Measurements from ENCODE around the gene SRRM4. TPM values are rescaled to one million over a fixed set of nuclear protein-coding genes. Genes with fewer than 3 reads are reported as not detected.

The SRRM4 gene
- total and polyA plus RNA-seq, 10 of the 15 experiments (the other 5 are each of a cell fraction or from before 2014, with no cell fraction given), result under 0.01 to 0.01 TPM; not detected in 8

GRCh38 chr12:119008691-119009221 is 27.4 kb downstream of the SRRM4 start:
- Histone ChIP-seq H3K4me1 (ENCODE audit: control insufficient read depth, insufficient read depth, low read length) (no peaks in the 10 kb centered on the region), H3K27me3 (replicated peaks in 1 of 2; ENCODE audit: control insufficient read depth in 2 of 2, insufficient read depth in 2 of 2, low read length in 1 of 2) (no peaks in the 10 kb centered on the region), H3K36me3 (ENCODE audit: control insufficient read depth in 2 of 2, insufficient read depth in 2 of 2, low read length in 1 of 2) (no peaks in the 10 kb centered on the region), H3K79me2 (ENCODE audit: control insufficient read depth, insufficient read depth, low read length) (no peaks in the 10 kb centered on the region), H3K9ac (ENCODE audit: control insufficient read depth, insufficient read depth, low read length) (no peak overlapping the region), H2AFZ (ENCODE audit: control insufficient read depth, low read depth, low read length) (no peak overlapping the region), H3K9me3 (replicated peaks; ENCODE audit: control insufficient read depth, insufficient read depth, low read length) (no peaks in the 10 kb centered on the region; the same call in 2 of the 3 replicates), H3K4me3 (no peak overlapping the region), H3K4me2 (ENCODE audit: control insufficient read depth, insufficient read depth) (no peak overlapping the region), H3K27ac (ENCODE audit: control insufficient read depth, insufficient read depth) (no peak overlapping the region), H4K20me1 (ENCODE audit: control insufficient read depth, insufficient read depth) (no peaks in the 10 kb centered on the region)
- BruUV-seq (replicated peaks), result no TSS peak
- ChIA-PET SMC1A (ENCODE audit: uncharacterized antibody, unreplicated experiment) (no interaction called here), POLR2A (no interaction called here), RAD21 (ENCODE audit: unreplicated experiment) (no interaction called here), CTCF (no interaction called here)
- ATAC-seq, result no peak
- no peak for DNase-seq (ENCODE audit: low read depth, low spot score)
- intact Hi-C loops (cut with micrococcal nuclease; ENCODE audit: unreplicated experiment) (no loop called here), in situ Hi-C loops (cut with MboI) (no loop called here)
- no peak for TF ChIP-seq BCL11A (IDR thresholded peaks at IDR 0.05; ENCODE audit: low read depth, low read length)
- WGBS (ENCODE audit: insufficient coverage, insufficient replicate concordance, low lambda C conversion rate, missing lambda C conversion rate), result 26% methylated on average over 20 of the region's 20 CpGs
- no peak for FAIRE-seq

GRCh38 chr12:119011231-119011630 is 29.9 kb downstream of the SRRM4 start:
- no peak overlapping the region for H2AFZ ChIP-seq (ENCODE audit: control insufficient read depth, low read depth, low read length)
- TF ChIP-seq, protein P1, sequence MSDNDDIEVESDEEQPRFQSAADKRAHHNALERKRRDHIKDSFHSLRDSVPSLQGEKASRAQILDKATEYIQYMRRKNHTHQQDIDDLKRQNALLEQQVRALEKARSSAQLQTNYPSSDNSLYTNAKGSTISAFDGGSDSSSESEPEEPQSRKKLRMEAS (IDR thresholded peaks at IDR 0.05; ENCODE audit: low read depth, low read length), result no peak
- no peak for TF ChIP-seq CBFB (IDR thresholded peaks at IDR 0.05; ENCODE audit: low read depth)
- no peak for TF ChIP-seq KLF5 (IDR thresholded peaks at IDR 0.05; ENCODE audit: partially characterized antibody)
- no peak overlapping the region for H3K4me2 ChIP-seq (ENCODE audit: control insufficient read depth, insufficient read depth)
- ChIA-PET POLR2A (no interaction called here), CTCF (no interaction called here), RAD21 (ENCODE audit: unreplicated experiment) (no interaction called here), SMC1A (ENCODE audit: uncharacterized antibody, unreplicated experiment) (interaction anchor here (0.7 kb wide), 1 partner anchor 8 kb away, joined by 3 read pairs; no protein-coding TSS in a partner anchor)
- H3K9me3 ChIP-seq (replicated peaks; ENCODE audit: control insufficient read depth, insufficient read depth, low read length), result no peaks in the 10 kb centered on the region; the same call in 2 of the 3 replicates
- no peaks in the 10 kb centered on the region for H4K20me1 ChIP-seq (ENCODE audit: control insufficient read depth, insufficient read depth)
- 2% methylated on average over 2 of the region's 2 CpGs for WGBS (ENCODE audit: insufficient coverage, insufficient replicate concordance, low lambda C conversion rate, missing lambda C conversion rate)
- H3K4me3 ChIP-seq, result no peak overlapping the region
- H3K27ac ChIP-seq (ENCODE audit: control insufficient read depth, insufficient read depth), result no peak overlapping the region
- H3K9ac ChIP-seq (ENCODE audit: control insufficient read depth, insufficient read depth, low read length), result no peak overlapping the region
- ATAC-seq (no peak), DNase-seq (ENCODE audit: low read depth, low spot score) (no peak), FAIRE-seq (no peak)
- H3K27me3 ChIP-seq (replicated peaks in 1 of 2; ENCODE audit: control insufficient read depth in 2 of 2, insufficient read depth in 2 of 2, low read length in 1 of 2), result no peaks in the 10 kb centered on the region
- no peaks in the 10 kb centered on the region for H3K4me1 ChIP-seq (ENCODE audit: control insufficient read depth, insufficient read depth, low read length)
- intact Hi-C loops (cut with micrococcal nuclease; ENCODE audit: unreplicated experiment), result no loop called here
- in situ Hi-C loops (cut with MboI), result no loop called here
- BruUV-seq (replicated peaks), result no TSS peak
- no peaks in the 10 kb centered on the region for H3K79me2 ChIP-seq (ENCODE audit: control insufficient read depth, insufficient read depth, low read length)
- no peaks in the 10 kb centered on the region for H3K36me3 ChIP-seq (ENCODE audit: control insufficient read depth in 2 of 2, insufficient read depth in 2 of 2, low read length in 1 of 2)
